LNCaP clone FGC (cell line): ENCODE results near the gene CCR3.

Experiments used
- DNase-seq: peaks from one replicate; pipeline ENCODE4 v3.0.0-alpha.2; 2011; ENCODE audit warnings: low read depth
- H3K4me3 ChIP-seq: 2 replicates; pipeline ENCODE4 v1.5.1; 2011; ENCODE audit warnings: mild to moderate bottlenecking, low read depth, low read length, control low read depth
- TF ChIP-seq, protein P1 (sequence below): IDR thresholded peaks from 2 replicates; pipeline ENCODE4 v1.5.1; 2012; ENCODE audit warnings: mild to moderate bottlenecking; ENCODE audit not compliant: control insufficient read depth, insufficient read depth; ENCODE audit errors: extremely low read depth

CCR3 gene

DNA sequence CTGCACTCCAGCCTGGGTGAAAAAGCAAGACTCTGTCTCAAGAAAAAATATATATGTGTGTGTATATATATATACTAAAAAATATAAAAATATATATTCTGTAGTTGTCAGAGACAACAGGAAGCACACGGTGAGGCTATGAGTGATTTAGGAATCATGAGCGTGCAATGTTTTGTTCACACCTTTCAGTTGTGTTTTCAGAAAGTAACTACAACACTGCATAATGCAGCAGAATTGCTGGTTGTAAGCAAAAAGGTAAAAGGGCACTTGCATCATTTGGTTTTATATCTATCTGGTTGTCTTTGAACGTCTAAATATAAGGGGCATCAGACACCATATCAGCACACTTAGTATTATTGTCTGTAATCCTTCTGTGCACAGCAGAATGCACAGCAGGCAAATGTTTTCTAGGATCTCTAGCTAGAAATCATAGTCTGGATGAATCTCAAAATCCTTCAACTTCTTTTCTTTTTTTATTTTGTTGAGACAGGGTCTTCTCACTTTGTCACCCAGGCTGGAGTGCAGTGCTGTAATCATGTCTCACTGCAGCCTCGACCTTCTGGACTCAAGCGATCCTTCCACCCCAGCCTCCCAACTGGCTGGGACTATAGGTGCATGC, 44.8 kb downstream of the CCR3 start:
- no peak overlapping the region for H3K4me3 ChIP-seq
- no peak for DNase-seq
- TF ChIP-seq, protein P1, sequence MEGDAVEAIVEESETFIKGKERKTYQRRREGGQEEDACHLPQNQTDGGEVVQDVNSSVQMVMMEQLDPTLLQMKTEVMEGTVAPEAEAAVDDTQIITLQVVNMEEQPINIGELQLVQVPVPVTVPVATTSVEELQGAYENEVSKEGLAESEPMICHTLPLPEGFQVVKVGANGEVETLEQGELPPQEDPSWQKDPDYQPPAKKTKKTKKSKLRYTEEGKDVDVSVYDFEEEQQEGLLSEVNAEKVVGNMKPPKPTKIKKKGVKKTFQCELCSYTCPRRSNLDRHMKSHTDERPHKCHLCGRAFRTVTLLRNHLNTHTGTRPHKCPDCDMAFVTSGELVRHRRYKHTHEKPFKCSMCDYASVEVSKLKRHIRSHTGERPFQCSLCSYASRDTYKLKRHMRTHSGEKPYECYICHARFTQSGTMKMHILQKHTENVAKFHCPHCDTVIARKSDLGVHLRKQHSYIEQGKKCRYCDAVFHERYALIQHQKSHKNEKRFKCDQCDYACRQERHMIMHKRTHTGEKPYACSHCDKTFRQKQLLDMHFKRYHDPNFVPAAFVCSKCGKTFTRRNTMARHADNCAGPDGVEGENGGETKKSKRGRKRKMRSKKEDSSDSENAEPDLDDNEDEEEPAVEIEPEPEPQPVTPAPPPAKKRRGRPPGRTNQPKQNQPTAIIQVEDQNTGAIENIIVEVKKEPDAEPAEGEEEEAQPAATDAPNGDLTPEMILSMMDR, result no peak

- DNase-seq, result no peak
- no peak overlapping the region for H3K4me3 ChIP-seq
- TF ChIP-seq, protein P1, result no peak
These were observed 47.3 kb downstream of the CCR3 start for GRCh38 chr3:46289551-46289950.

DNA sequence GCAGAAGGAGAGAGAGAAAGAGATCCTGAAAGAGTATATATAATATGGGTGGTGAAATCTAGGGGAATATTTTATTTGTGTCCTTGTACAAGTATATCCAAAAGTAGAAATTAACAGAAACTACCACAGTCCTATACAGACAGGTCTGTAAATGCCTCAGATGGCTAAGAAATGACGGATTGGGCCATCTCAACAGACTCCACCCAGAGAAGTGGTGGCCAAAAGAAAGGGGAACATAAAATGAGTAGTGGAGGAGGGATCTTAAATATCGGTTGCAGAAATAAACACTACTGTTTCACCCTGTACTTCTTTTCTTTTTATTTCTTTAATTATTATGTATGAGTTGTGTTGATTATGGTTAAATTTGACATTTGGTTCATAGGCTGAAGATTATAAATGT, 47.7 kb downstream of the CCR3 start:
- H3K4me3 ChIP-seq, result no peak overlapping the region
- TF ChIP-seq, protein P1, result no peak
- no peak for DNase-seq

DNA sequence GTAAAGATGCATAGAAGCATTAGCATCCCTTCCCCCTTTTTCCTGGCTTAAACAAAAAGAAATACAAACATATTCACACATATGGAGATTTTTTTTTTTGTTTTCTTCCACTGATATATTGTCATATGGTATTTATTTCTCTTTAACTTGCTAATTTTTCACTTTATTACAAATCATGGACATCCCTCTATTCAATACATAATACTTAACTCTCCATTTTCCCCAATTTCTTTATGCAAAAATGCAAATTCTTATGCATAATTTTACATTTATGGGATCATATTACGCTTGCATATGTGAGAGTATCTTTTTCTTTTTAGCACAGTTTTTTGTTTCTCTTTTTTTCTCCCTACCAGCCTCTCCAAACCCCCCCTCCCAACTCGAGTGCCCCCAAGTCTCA, 48.8 kb downstream of the CCR3 start:
- H3K4me3 ChIP-seq, result no peak overlapping the region
- TF ChIP-seq, protein P1, result no peak
- no peak for DNase-seq

GRCh38 chr3:46293035-46293724, 50.9 kb downstream of the CCR3 start:
- H3K4me3 ChIP-seq, result no peak overlapping the region
- DNase-seq, result no peak
- TF ChIP-seq, protein P1, result no peak

DNA sequence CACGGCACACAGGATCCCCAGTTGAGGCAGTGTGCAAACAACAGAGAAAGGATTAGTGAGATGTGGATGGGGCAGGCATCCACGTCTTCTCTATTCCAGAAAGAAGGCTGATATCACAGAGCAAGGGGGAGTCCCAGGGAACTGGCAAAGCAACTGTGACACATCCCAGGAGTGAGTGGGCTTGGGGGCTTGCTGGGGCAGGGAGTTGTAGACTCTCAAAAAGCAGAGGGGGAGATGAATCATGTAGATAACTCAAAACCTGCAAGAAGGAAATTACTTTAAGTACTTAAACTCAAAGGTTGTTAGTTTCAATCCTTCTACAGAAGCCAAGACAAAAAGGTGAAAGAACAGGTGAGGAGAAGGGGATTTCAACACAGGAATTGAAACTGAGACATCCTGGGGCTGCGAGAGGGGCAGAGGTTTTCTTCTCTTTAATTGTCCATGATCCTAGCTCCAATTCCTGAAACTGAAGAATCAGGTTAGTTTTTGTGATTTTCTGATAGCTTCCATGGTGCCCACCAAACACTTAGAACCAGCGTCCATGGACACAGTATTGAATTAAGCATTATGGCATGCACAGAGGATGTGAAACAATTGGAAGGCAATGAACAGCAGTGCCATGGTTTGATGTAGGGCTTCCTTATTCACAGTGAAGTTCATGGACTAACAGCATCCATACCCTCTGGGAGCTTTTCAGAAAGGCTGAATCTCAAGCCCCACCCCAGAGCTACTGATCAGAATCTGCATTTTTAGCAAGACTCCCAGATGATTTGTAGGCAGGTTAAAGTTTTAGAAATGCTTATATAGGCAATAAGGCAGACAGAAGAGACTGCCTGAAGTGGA, 52.0 kb downstream of the CCR3 start:
- DNase-seq, result no peak
- no peak overlapping the region for H3K4me3 ChIP-seq

More for the DNA sequence above, 52.0 kb downstream of the CCR3 start:
- TF ChIP-seq, protein P1, result no peak
